Measurements from ENCODE around the gene MID1IP1.

- TF ChIP-seq, protein P1, sequence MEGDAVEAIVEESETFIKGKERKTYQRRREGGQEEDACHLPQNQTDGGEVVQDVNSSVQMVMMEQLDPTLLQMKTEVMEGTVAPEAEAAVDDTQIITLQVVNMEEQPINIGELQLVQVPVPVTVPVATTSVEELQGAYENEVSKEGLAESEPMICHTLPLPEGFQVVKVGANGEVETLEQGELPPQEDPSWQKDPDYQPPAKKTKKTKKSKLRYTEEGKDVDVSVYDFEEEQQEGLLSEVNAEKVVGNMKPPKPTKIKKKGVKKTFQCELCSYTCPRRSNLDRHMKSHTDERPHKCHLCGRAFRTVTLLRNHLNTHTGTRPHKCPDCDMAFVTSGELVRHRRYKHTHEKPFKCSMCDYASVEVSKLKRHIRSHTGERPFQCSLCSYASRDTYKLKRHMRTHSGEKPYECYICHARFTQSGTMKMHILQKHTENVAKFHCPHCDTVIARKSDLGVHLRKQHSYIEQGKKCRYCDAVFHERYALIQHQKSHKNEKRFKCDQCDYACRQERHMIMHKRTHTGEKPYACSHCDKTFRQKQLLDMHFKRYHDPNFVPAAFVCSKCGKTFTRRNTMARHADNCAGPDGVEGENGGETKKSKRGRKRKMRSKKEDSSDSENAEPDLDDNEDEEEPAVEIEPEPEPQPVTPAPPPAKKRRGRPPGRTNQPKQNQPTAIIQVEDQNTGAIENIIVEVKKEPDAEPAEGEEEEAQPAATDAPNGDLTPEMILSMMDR (IDR thresholded peaks at IDR 0.05; ENCODE audit: insufficient read depth, low read length, poor library complexity, severe bottlenecking) = no peak
- no peak for TF ChIP-seq EZH2phosphoT487 (conservative IDR thresholded peaks at IDR 0.05; ENCODE audit: low read length)
Measured at GRCh38 chrX:38796946-38797345, 4.3 kb upstream of the MID1IP1 start.
